22Rv1 (cell line): Measurements from ENCODE around the gene YPEL5.
"Not testable (repeated sequence)": the region's sequence is repeated elsewhere in the genome, so short reads cannot be mapped to it uniquely, and the experiment has no call there.

ENCODE experiments used
- ZFX ChIP-seq: fragments of 450-650 bp; IDR thresholded peaks from 2 replicates; pipeline ENCODE4 v1.6.1; 2017; ENCODE audit warnings: antibody characterized with exemption, borderline replicate concordance
- TF ChIP-seq, protein P1 (sequence below): fragments of 450-650 bp; IDR thresholded peaks from 2 replicates; pipeline ENCODE4 v1.5.1; 2017; ENCODE audit warnings: mild to moderate bottlenecking

DNA sequence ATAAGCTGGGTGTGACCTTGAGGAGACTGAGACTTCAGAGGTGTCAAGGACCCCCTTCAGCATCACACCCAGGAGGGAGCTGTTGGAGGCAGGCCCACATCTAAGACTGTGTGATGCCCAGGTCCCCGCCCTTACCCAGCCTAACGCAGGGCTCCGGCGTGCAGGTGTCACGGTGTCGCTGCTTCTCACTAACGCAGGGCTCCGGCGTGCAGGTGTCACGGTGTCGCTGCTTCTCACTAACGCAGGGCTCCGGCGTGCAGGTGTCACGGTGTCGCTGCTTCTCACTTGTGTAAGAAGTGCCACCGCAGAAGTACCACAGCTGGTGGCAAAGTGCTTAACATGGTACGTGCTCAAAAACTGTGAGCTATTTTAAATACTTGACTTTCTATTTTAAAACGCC is 35.6 kb upstream of the YPEL5 start:
- TF ChIP-seq, protein P1, sequence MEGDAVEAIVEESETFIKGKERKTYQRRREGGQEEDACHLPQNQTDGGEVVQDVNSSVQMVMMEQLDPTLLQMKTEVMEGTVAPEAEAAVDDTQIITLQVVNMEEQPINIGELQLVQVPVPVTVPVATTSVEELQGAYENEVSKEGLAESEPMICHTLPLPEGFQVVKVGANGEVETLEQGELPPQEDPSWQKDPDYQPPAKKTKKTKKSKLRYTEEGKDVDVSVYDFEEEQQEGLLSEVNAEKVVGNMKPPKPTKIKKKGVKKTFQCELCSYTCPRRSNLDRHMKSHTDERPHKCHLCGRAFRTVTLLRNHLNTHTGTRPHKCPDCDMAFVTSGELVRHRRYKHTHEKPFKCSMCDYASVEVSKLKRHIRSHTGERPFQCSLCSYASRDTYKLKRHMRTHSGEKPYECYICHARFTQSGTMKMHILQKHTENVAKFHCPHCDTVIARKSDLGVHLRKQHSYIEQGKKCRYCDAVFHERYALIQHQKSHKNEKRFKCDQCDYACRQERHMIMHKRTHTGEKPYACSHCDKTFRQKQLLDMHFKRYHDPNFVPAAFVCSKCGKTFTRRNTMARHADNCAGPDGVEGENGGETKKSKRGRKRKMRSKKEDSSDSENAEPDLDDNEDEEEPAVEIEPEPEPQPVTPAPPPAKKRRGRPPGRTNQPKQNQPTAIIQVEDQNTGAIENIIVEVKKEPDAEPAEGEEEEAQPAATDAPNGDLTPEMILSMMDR: not testable (repeated sequence)
- not testable (repeated sequence) for TF ChIP-seq ZFX
